Caco-2 (cell line): ENCODE measurements around the gene CLEC10A. TPM values are rescaled to one million over a fixed set of nuclear protein-coding genes. Genes with fewer than 3 reads are reported as not detected.

Source experiments
- BruUV-seq: library from RNA; stranded (reverse); fragments of 400-500 nt; replicated peaks from 2 replicates; lab custom pipeline; 2021; lab: Mats Ljungman, UMichigan
- CTCF ChIA-PET: fragments of 300-600 bp; sonication (Branson Sonifier 250); formaldehyde crosslinking; loops from one replicate; lab custom pipeline; 2022; ENCODE audit warnings: antibody characterized with exemption; lab: Charles Lee
- POLR2A ChIA-PET: fragments of 300-600 bp; sonication (Branson Sonifier 250); formaldehyde crosslinking; loops from one replicate; lab custom pipeline; 2022; ENCODE audit warnings: antibody characterized with exemption; lab: Charles Lee
- DNase-seq, 2 experiments: peaks; one replicate each; pipeline versions ENCODE4 v3.0.0 to v3.0.0-alpha.2; 2020 to 2022
- H3K27me3 ChIP-seq: replicated peaks from 2 replicates; pipeline ENCODE4 v1.6.0; 2011; ENCODE audit warnings: low read length; ENCODE audit not compliant: control insufficient read depth, insufficient read depth
- H3K36me3 ChIP-seq: 2 replicates; pipeline ENCODE4 v1.5.1; 2011; ENCODE audit warnings: low read length; ENCODE audit not compliant: control insufficient read depth, insufficient read depth
- H3K4me1 ChIP-seq: fragments of 250-450 bp; sonication (Bioruptor Pico); 2 replicates; pipeline ENCODE4 v1.5.1; 2020; ENCODE audit warnings: mild to moderate bottlenecking
- H3K4me3 ChIP-seq: 2 replicates; pipeline ENCODE4 v1.5.1; 2011; ENCODE audit warnings: low read depth, mild to moderate bottlenecking, control low read depth, low read length
- H3K9me3 ChIP-seq: fragments of 250-450 bp; sonication (Bioruptor Pico); 2 replicates; pipeline ENCODE4 v1.5.1; 2020; ENCODE audit warnings: mild to moderate bottlenecking, moderate library complexity
- H3K27ac Mint-ChIP-seq: one replicate; pipeline ENCODE4 v1.8.0; 2022; ENCODE audit warnings: mixed read lengths; ENCODE audit not compliant: unreplicated experiment
- H3K27me3 Mint-ChIP-seq: one replicate; pipeline ENCODE4 v1.8.0; 2022; ENCODE audit warnings: mixed read lengths; ENCODE audit not compliant: insufficient read depth, unreplicated experiment
- H3K36me3 Mint-ChIP-seq: one replicate; pipeline ENCODE4 v1.8.0; 2022; ENCODE audit warnings: mild to moderate bottlenecking, mixed read lengths; ENCODE audit not compliant: insufficient read depth, unreplicated experiment
- H3K4me1 Mint-ChIP-seq: one replicate; pipeline ENCODE4 v1.8.0; 2022; ENCODE audit warnings: low read depth, mixed read lengths; ENCODE audit not compliant: unreplicated experiment
- H3K4me3 Mint-ChIP-seq: one replicate; pipeline ENCODE4 v1.8.0; 2022; ENCODE audit warnings: mild to moderate bottlenecking, moderate library complexity, mixed read lengths; ENCODE audit not compliant: unreplicated experiment
- H3K9me3 Mint-ChIP-seq: one replicate; pipeline ENCODE4 v1.8.0; 2022; ENCODE audit warnings: mixed read lengths; ENCODE audit not compliant: unreplicated experiment
- intact Hi-C: fragments of 100-400 bp; cut with micrococcal nuclease; formaldehyde crosslinking; loops from one replicate; pipeline ENCODE4 v1.10.0; 2022; ENCODE audit not compliant: unreplicated experiment
- total RNA-seq: library from RNA; stranded (reverse); gene quantifications from 2 replicates; pipeline ENCODE4 v1.2.3, GENCODE V29; 2022
- TF ChIP-seq, protein P1 (sequence below), 2 experiments: fragments of 200-600 bp in 1 of 2; IDR thresholded peaks; 1 replicate in 1 of 2; 2 replicates in 1 of 2; pipeline versions ENCODE4 v1.5.1 to v1.8.0; 2011 to 2022; ENCODE audit warnings: antibody characterized with exemption in 1 of 2, control low read depth in 1 of 2, inconsistent platforms in 1 of 2, low read depth in 1 of 2, low read length in 1 of 2, mild to moderate bottlenecking in 1 of 2, moderate library complexity in 1 of 2; ENCODE audit not compliant: insufficient read depth in 1 of 2, severe bottlenecking in 1 of 2, unreplicated experiment in 1 of 2

Gene CLEC10A
- total RNA-seq, 1 experiment from 2014 or later = not detected

DNA sequence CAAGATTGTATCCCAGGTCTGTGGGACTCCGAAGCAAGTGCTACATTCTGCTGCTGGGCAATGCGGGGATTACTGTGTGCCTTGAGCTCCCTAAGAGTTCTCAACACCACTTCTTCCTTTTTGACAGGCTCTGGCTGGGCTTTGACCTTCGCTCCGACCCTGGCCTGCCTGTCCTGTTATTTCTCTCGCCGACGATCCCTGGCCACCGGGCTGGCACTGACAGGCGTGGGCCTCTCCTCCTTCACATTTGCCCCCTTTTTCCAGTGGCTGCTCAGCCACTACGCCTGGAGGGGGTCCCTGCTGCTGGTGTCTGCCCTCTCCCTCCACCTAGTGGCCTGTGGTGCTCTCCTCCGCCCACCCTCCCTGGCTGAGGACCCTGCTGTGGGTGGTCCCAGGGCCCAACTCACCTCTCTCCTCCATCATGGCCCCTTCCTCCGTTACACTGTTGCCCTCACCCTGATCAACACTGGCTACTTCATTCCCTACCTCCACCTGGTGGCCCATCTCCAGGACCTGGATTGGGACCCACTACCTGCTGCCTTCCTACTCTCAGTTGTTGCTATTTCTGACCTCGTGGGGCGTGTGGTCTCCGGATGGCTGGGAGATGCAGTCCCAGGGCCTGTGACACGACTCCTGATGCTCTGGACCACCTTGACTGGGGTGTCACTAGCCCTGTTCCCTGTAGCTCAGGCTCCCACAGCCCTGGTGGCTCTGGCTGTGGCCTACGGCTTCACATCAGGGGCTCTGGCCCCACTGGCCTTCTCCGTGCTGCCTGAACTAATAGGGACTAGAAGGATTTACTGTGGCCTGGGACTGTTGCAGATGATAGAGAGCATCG lies 41.8 kb downstream of the CLEC10A start:
- Histone ChIP-seq H3K4me1 (no peaks in the 10 kb centered on the region), H3K27me3 (no peaks in the 10 kb centered on the region), H3K4me3 (no peak overlapping the region), H3K36me3 (no peaks in the 10 kb centered on the region), H3K9me3 (no peaks in the 10 kb centered on the region)
- no peaks in the 10 kb centered on the region for H3K9me3 Mint-ChIP-seq
- CTCF ChIA-PET = interaction anchor here (1.4 kb wide), 1 partner anchor 127 kb away, joined by 3 read pairs; no protein-coding TSS in a partner anchor
- H3K27ac Mint-ChIP-seq = no peak overlapping the region
- no peak for DNase-seq
- peaks cover 11% of the 10 kb centered on the region for H3K36me3 Mint-ChIP-seq
- no peak overlapping the region for H3K4me3 Mint-ChIP-seq
- TF ChIP-seq, protein P1, sequence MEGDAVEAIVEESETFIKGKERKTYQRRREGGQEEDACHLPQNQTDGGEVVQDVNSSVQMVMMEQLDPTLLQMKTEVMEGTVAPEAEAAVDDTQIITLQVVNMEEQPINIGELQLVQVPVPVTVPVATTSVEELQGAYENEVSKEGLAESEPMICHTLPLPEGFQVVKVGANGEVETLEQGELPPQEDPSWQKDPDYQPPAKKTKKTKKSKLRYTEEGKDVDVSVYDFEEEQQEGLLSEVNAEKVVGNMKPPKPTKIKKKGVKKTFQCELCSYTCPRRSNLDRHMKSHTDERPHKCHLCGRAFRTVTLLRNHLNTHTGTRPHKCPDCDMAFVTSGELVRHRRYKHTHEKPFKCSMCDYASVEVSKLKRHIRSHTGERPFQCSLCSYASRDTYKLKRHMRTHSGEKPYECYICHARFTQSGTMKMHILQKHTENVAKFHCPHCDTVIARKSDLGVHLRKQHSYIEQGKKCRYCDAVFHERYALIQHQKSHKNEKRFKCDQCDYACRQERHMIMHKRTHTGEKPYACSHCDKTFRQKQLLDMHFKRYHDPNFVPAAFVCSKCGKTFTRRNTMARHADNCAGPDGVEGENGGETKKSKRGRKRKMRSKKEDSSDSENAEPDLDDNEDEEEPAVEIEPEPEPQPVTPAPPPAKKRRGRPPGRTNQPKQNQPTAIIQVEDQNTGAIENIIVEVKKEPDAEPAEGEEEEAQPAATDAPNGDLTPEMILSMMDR (IDR thresholded peaks at IDR 0.05; ENCODE audit: insufficient read depth in 1 of 2, low read depth in 1 of 2, low read length in 1 of 2, severe bottlenecking in 1 of 2, unreplicated experiment in 1 of 2) = no peak
- peaks cover 1% of the 10 kb centered on the region for H3K4me1 Mint-ChIP-seq
- POLR2A ChIA-PET = no interaction called here
- no TSS peak for BruUV-seq
- intact Hi-C loops = no loop called here
- no peaks in the 10 kb centered on the region for H3K27me3 Mint-ChIP-seq

DNA sequence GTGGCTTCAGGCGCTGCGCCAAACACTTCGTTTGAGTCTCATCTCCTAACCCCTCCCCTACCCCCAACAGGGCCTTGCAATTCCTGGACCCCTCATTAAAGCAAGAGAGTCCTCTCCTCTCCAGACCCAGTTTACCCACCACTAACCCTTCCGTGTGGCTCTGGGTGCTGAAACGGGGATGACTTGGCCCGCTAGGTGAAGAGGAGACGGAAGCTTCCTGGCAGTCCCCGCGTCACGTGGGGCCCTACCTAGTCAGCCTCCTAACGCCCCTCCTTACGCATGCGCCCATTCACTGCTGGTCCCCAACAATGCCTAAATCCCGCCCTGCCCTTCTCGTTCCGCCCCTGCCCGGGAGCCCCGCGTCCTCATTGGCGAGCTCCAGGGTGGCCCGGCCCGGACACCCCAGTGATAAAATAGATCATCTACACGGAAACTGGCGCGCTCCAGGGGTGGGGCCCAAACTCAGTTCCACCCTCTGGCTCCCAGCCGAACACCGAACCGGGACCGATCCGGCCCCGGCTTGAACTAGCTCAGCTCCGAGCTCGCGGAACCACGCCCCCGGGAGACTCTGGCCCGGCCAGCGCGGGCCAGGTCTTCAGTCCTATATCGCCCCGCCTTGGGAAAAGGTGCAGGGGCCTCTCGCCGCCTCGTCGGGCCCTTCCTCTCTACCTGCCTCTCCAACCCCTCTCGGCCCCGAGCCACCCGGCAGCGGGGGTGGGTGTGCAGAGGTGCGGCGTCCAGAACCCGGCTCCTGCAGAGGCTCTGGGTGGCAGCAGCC lies 44.3 kb downstream of the CLEC10A start, which contains the start of gene SLC16A13:
Gene SLC16A13 (plus strand): TSS at position 425 of the 778 bp plus-strand sequence. CDS start 368 bp downstream, outside the sequence.
- Mint-ChIP-seq H3K27me3 (no peaks in the 10 kb centered on the region), H3K36me3 (peaks cover 11% of the 10 kb centered on the region), H3K4me1 (peaks cover 7% of the 10 kb centered on the region), H3K9me3 (no peaks in the 10 kb centered on the region), H3K27ac (peak within 1 kb of the TSS; percentile 86), H3K4me3 (peak within 1 kb of the TSS; percentile 88)
- TF ChIP-seq, protein P1 (IDR thresholded peaks at IDR 0.05; ENCODE audit: insufficient read depth in 1 of 2, low read depth in 1 of 2, low read length in 1 of 2, severe bottlenecking in 1 of 2, unreplicated experiment in 1 of 2) = no peak
- no peaks in the 10 kb centered on the region for H3K27me3 ChIP-seq
- no peaks in the 10 kb centered on the region for H3K9me3 ChIP-seq
- H3K4me1 ChIP-seq = no peaks in the 10 kb centered on the region
- H3K4me3 ChIP-seq = peak within 1 kb of the TSS; percentile 47
- DNase-seq = peak; percentile 91 to 93
- ChIA-PET CTCF (interaction anchor here (0.7 to 1.3 kb wide), 5 partner anchors 10 to 624 kb away, joined by 3 to 16 read pairs (median 4); no protein-coding TSS in a partner anchor), POLR2A (interaction anchor here (0.5 to 1.2 kb wide), 7 partner anchors 10 to 548 kb away, joined by 3 to 8 read pairs (median 3); partner anchors contain the start of genes ASGR2 and MPDU1)
- intact Hi-C loops = no loop called here
- no peaks in the 10 kb centered on the region for H3K36me3 ChIP-seq
- no TSS peak for BruUV-seq
